Mesenchymal stem cell (in vitro differentiated cells and primary cell): Measurements from ENCODE around the gene SDHA.

Experiments used
- DNase-seq: peaks from one replicate; pipeline ENCODE4 v3.0.0-alpha.2; 2013
- H2AFZ ChIP-seq: one replicate; pipeline ENCODE4 v1.6.1; 2013; ENCODE audit warnings: low read depth, mild to moderate bottlenecking, control low read depth, inconsistent platforms, low read length, moderate library complexity
- H2AK5ac ChIP-seq: 2 replicates; pipeline ENCODE4 v1.6.1; 2013; ENCODE audit warnings: low read length, moderate library complexity, mild to moderate bottlenecking, inconsistent platforms; ENCODE audit not compliant: severe bottlenecking
- H2BK120ac ChIP-seq: one replicate; pipeline ENCODE4 v1.6.1; 2013; ENCODE audit warnings: low read depth, mild to moderate bottlenecking, inconsistent platforms, low read length, moderate library complexity
- H2BK12ac ChIP-seq, 2 experiments: one replicate each; pipeline ENCODE4 v1.6.1; 2013; ENCODE audit warnings: inconsistent platforms in 2 of 2, low read length in 2 of 2, mild to moderate bottlenecking in 2 of 2, moderate library complexity in 2 of 2, control low read depth in 1 of 2
- H2BK15ac ChIP-seq: one replicate; pipeline ENCODE4 v1.6.1; 2013; ENCODE audit warnings: mild to moderate bottlenecking, low read depth, inconsistent platforms; ENCODE audit not compliant: poor library complexity, severe bottlenecking
- H2BK5ac ChIP-seq: 2 replicates; pipeline ENCODE4 v1.6.1; 2013; ENCODE audit warnings: low read depth, mild to moderate bottlenecking, low read length, control low read depth, inconsistent platforms; ENCODE audit not compliant: poor library complexity, severe bottlenecking
- H3K14ac ChIP-seq, 2 experiments: one replicate each; pipeline ENCODE4 v1.6.1; 2013; ENCODE audit warnings: inconsistent platforms in 2 of 2, low read length in 2 of 2, control low read depth in 1 of 2, mild to moderate bottlenecking in 1 of 2, moderate library complexity in 1 of 2
- H3K18ac ChIP-seq, 2 experiments: one replicate each; pipeline ENCODE4 v1.6.1; 2013; ENCODE audit warnings: inconsistent platforms in 2 of 2, low read length in 2 of 2, control low read depth in 1 of 2, low read depth in 1 of 2, mild to moderate bottlenecking in 1 of 2
- H3K23ac ChIP-seq, 2 experiments: one replicate each; pipeline ENCODE4 v1.6.1; 2013; ENCODE audit warnings: inconsistent platforms in 2 of 2, low read length in 2 of 2, mild to moderate bottlenecking in 2 of 2, moderate library complexity in 2 of 2, control low read depth in 1 of 2
- H3K27ac ChIP-seq: 2 replicates; pipeline ENCODE4 v1.5.1; 2013; ENCODE audit warnings: mild to moderate bottlenecking, moderate library complexity, low read length, control low read depth, inconsistent platforms; ENCODE audit not compliant: poor library complexity, severe bottlenecking
- H3K27me3 ChIP-seq, 2 experiments: 2 replicates each; pipeline versions ENCODE4 v1.6.1 to v1.7.0; 2013; ENCODE audit warnings: low read length in 2 of 2, mild to moderate bottlenecking in 2 of 2, moderate library complexity in 2 of 2, control low read depth in 1 of 2, inconsistent platforms in 1 of 2; ENCODE audit not compliant: control insufficient read depth in 1 of 2, insufficient read depth in 1 of 2
- H3K36me3 ChIP-seq, 2 experiments: 2 replicates each; pipeline versions ENCODE4 v1.6.1 to v1.7.0; 2013; ENCODE audit warnings: low read length in 2 of 2, control low read depth in 1 of 2, inconsistent platforms in 1 of 2, low read depth in 1 of 2, mild to moderate bottlenecking in 1 of 2; ENCODE audit not compliant: insufficient read depth in 2 of 2, control insufficient read depth in 1 of 2
- H3K4ac ChIP-seq, 2 experiments: one replicate each; pipeline ENCODE4 v1.6.1; 2013; ENCODE audit warnings: inconsistent platforms in 2 of 2, low read length in 2 of 2, mild to moderate bottlenecking in 2 of 2, moderate library complexity in 2 of 2, control low read depth in 1 of 2, low read depth in 1 of 2
- H3K4me1 ChIP-seq: 2 replicates; pipeline ENCODE4 v1.6.1; 2013; ENCODE audit warnings: low read depth, low read length, control low read depth; ENCODE audit not compliant: control insufficient read depth, insufficient read depth
- H3K4me2 ChIP-seq: 2 replicates; pipeline ENCODE4 v1.6.1; 2013; ENCODE audit warnings: low read length, mild to moderate bottlenecking, inconsistent platforms; ENCODE audit not compliant: poor library complexity, severe bottlenecking
- H3K4me3 ChIP-seq, 2 experiments: 2 replicates each; pipeline versions ENCODE4 v1.5.1 to v1.7.0; 2013; ENCODE audit warnings: low read length in 2 of 2, mild to moderate bottlenecking in 2 of 2, control low read depth in 1 of 2, low read depth in 1 of 2; ENCODE audit not compliant: insufficient read depth in 1 of 2
- H3K79me1 ChIP-seq: replicated peaks from 2 replicates; pipeline ENCODE4 v1.6.1; 2013; ENCODE audit warnings: mild to moderate bottlenecking, control low read depth, low read length, inconsistent platforms; ENCODE audit not compliant: poor library complexity, severe bottlenecking
- H3K9ac ChIP-seq: 2 replicates; pipeline ENCODE4 v1.7.0; 2013; ENCODE audit warnings: mild to moderate bottlenecking, low read length, moderate library complexity
- H3K9me3 ChIP-seq: 2 replicates; pipeline ENCODE4 v1.7.0; 2013; ENCODE audit warnings: mild to moderate bottlenecking, low read length; ENCODE audit not compliant: control insufficient read depth
- H4K8ac ChIP-seq: one replicate; pipeline ENCODE4 v1.6.1; 2013; ENCODE audit warnings: inconsistent platforms, mild to moderate bottlenecking, low read length, moderate library complexity
- H4K91ac ChIP-seq: one replicate; pipeline ENCODE4 v1.6.1; 2013; ENCODE audit warnings: mild to moderate bottlenecking, low read length, inconsistent platforms
- WGBS: methylation state at CpG from one replicate; pipeline ENCODE4 v1.1.7; 2013; ENCODE audit warnings: mixed read lengths; 5-methylcytosine and 5-hydroxymethylcytosine counted together

SDHA gene

DNA sequence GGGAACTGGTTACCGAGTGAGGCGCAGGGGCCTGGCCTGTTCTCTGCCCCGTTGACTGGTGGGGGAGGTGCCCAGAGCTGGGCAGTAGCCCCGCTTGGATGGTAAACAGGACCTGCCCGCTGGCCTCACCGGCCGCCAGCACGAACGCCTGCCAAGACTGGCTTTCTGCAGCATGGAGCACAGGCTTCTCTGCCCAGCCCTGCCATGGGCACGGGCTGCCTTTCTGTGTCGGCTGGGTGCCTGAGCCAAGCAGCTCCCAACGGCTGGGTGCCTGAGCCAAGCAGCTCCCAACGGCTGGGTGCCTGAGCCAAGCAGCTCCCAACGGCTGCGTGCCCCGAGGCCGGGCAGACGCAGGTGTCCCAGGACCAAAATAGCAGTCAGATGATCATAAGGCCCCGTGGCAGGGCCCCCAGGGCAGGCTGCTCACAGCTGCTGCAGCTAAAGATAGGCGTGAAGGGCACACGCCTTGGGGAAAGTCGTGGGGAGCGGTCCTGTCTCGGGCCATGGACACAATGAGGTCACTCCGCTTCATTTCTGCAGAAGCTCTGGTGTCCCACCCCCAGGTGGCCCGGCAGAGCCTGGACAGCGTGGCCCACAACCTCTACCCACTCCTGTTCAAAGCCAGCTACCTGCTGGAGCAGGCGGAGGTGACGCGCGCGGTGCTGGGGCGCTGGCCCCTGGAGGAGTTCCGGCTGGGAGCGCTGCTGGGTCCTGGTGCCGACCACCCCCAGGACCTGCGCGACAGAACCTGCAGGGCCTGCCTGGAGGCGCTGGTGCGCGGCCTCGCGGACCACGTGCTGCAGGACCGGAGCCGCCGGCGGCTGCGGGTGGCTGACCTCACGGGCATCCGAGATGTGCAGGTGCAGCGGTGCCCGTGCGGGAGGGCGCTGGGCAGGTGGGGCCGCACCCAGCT lies 26.8 kb upstream of the SDHA start, which contains the start of gene LRRC14B:
TSS of gene LRRC14B (plus strand) at position 460 of the 913 bp plus-strand sequence. CDS start at position 504, 44 bp downstream.
- no peak within 1 kb of the TSS for H2BK12ac ChIP-seq
- H2BK15ac ChIP-seq, result peak within 1 kb of the TSS; percentile 33
- H3K4me1 ChIP-seq, result peaks cover 11% of the 10 kb centered on the region
- H2AK5ac ChIP-seq, result no peak within 1 kb of the TSS
- no peaks in the 10 kb centered on the region for H3K9me3 ChIP-seq
- no peak within 1 kb of the TSS for H3K14ac ChIP-seq
- H3K4me2 ChIP-seq, result no peak within 1 kb of the TSS
- H3K4me3 ChIP-seq, result no peak within 1 kb of the TSS
- H3K9ac ChIP-seq, result no peak within 1 kb of the TSS
- no peak within 1 kb of the TSS for H3K23ac ChIP-seq
- WGBS, result 84% methylated on average over 56 of the region's 56 CpGs
- no peak within 1 kb of the TSS for H2BK5ac ChIP-seq
- H3K18ac ChIP-seq, result no peak within 1 kb of the TSS
- peaks cover 3% of the 10 kb centered on the region for H3K79me1 ChIP-seq
- DNase-seq, result no peak
- no peak within 1 kb of the TSS for H4K8ac ChIP-seq
- peaks cover 0 to 16% of the 10 kb centered on the region in 2 experiments for H3K36me3 ChIP-seq
- H2AFZ ChIP-seq, result no peak within 1 kb of the TSS
- H3K27ac ChIP-seq, result no peak within 1 kb of the TSS
- no peak within 1 kb of the TSS for H4K91ac ChIP-seq
- H2BK120ac ChIP-seq, result no peak within 1 kb of the TSS
- H3K4ac ChIP-seq, result no peak within 1 kb of the TSS
- H3K27me3 ChIP-seq, result peaks cover 0 to 41% of the 10 kb centered on the region in 2 experiments

DNA sequence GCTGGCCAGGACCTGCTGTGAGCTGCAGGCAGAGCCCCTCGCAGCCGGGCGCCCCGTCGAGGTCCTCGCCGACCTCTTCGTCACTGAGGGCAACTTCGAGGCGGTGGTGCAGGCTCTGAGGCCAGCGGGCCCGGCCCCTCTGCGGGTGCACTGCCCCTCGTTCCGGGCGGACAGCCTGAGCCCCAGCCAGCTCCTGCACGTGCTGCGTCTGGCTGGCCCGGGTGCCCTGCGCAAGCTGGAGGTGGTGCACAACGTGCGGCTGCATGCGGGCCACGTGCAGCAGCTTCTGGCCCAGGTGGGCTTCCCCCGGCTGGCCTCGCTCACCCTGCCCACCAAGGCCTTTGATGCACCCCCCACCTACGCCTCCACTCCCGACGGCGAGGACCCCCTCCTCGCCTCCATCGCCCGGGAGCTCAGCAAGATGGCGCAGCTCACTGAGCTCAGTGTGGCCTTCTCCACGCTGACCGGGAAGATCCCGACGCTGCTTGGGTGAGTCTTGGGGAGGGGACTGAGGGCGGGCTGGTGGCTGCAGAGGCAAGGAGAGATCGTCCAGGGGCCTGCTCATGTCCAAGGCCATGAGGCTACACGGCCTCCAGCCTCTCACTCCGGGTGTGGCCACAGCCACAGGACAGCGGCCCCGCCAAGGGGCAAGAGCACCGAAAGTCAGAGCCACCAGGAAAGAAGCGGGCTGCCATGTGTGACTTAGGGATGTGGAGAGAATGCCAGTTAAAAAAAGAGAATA lies 26.0 kb upstream of the SDHA start:
- Histone ChIP-seq H3K9me3 (no peaks in the 10 kb centered on the region), H3K36me3 (peaks cover 0 to 16% of the 10 kb centered on the region in 2 experiments), H2BK12ac (no peak overlapping the region), H3K18ac (no peak overlapping the region), H3K4me3 (no peak overlapping the region), H3K4me2 (no peak overlapping the region), H4K91ac (no peak overlapping the region), H3K9ac (no peak overlapping the region), H3K79me1 (peaks cover 3% of the 10 kb centered on the region), H2AFZ (no peak overlapping the region), H3K27me3 (peaks cover 0 to 36% of the 10 kb centered on the region in 2 experiments), H2BK120ac (no peak overlapping the region), H3K27ac (no peak overlapping the region), H4K8ac (no peak overlapping the region), H3K23ac (no peak overlapping the region), H3K4ac (no peak overlapping the region), H2BK5ac (no peak overlapping the region), H3K4me1 (peaks cover 11% of the 10 kb centered on the region), H2AK5ac (no peak overlapping the region), H2BK15ac (no peak overlapping the region), H3K14ac (no peak overlapping the region)
- 95% methylated on average over 41 of the region's 46 CpGs for WGBS
- no peak for DNase-seq

DNA sequence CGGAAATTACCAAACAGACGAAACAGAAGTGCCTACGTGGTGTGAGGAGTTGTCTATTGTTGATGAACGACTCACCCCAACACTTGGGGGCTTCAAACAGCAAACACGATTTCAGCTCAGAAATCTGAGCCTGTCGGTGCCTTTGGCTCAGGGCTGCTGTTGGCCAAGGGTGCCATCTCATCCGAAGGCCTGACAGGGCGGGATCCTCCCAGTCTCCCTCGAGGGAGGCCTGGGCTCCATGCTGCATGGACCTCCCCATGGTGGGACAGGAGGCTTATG lies 25.5 kb upstream of the SDHA start:
- 83% methylated on average over 9 of the region's 9 CpGs for WGBS
- no peak overlapping the region for H3K4ac ChIP-seq
- H2BK12ac ChIP-seq, result no peak overlapping the region
- no peak overlapping the region for H3K14ac ChIP-seq
- no peak overlapping the region for H2BK120ac ChIP-seq
- H3K27ac ChIP-seq, result no peak overlapping the region
- no peak overlapping the region for H4K8ac ChIP-seq
- no peak overlapping the region for H3K9ac ChIP-seq
- no peaks in the 10 kb centered on the region for H3K9me3 ChIP-seq
- no peak overlapping the region for H3K4me3 ChIP-seq
- H3K23ac ChIP-seq, result no peak overlapping the region
- H3K79me1 ChIP-seq, result peaks cover 3% of the 10 kb centered on the region
- no peak overlapping the region for H4K91ac ChIP-seq
- no peak overlapping the region for H3K4me2 ChIP-seq
- no peak overlapping the region for H2BK15ac ChIP-seq
- peaks cover 0 to 33% of the 10 kb centered on the region in 2 experiments for H3K27me3 ChIP-seq
- peaks cover 0 to 16% of the 10 kb centered on the region in 2 experiments for H3K36me3 ChIP-seq
- H3K18ac ChIP-seq, result no peak overlapping the region
- no peak overlapping the region for H2BK5ac ChIP-seq
- no peak overlapping the region for H2AK5ac ChIP-seq
- no peak overlapping the region for H2AFZ ChIP-seq
- H3K4me1 ChIP-seq, result peaks cover 11% of the 10 kb centered on the region
- DNase-seq, result no peak
